ENCODE measurements around the gene ATL2.
"Not testable (repeated sequence)": the region's sequence is repeated elsewhere in the genome, so short reads cannot be mapped to it uniquely, and the experiment has no call there.

ATL2 gene

GRCh38 chr2:38387887-38388286 lies 10.8 kb upstream of the ATL2 start:
- no peak for DNase-seq

- DNase-seq: no peak
Measured at GRCh38 chr2:38386821-38387220, 9.7 kb upstream of the ATL2 start.

- peak; percentile 20 for DNase-seq
Measured at GRCh38 chr2:38386377-38386776, 9.3 kb upstream of the ATL2 start.

- no peak for DNase-seq
Measured at GRCh38 chr2:38384338-38384737, 7.3 kb upstream of the ATL2 start.

GRCh38 chr2:38383741-38384140 lies 6.7 kb upstream of the ATL2 start:
- not testable (repeated sequence) for DNase-seq

- no peak for DNase-seq
Measured at GRCh38 chr2:38381381-38382143, 4.5 kb upstream of the ATL2 start.

GRCh38 chr2:38380397-38381130 lies 3.5 kb upstream of the ATL2 start:
- DNase-seq: no peak

- peak; percentile 83 for DNase-seq
Measured at GRCh38 chr2:38376346-38377049, 575 bp downstream of the ATL2 start.

GRCh38 chr2:38375696-38376345 lies 1.3 kb downstream of the ATL2 start:
- no peak for DNase-seq

GRCh38 chr2:38374984-38375383 lies 2.1 kb downstream of the ATL2 start:
- no peak for DNase-seq

- peak; percentile 20 for DNase-seq
Measured at GRCh38 chr2:38371235-38371634, 5.8 kb downstream of the ATL2 start.

GRCh38 chr2:38370664-38371063 lies 6.4 kb downstream of the ATL2 start:
- no peak for DNase-seq

GRCh38 chr2:38362232-38362631 lies 14.8 kb downstream of the ATL2 start:
- no peak for DNase-seq

GRCh38 chr2:38360177-38360576 lies 16.9 kb downstream of the ATL2 start:
- DNase-seq: no peak

GRCh38 chr2:38353402-38353801 lies 23.7 kb downstream of the ATL2 start:
- no peak for DNase-seq

GRCh38 chr2:38352336-38352735 lies 24.7 kb downstream of the ATL2 start:
- no peak for DNase-seq

- no peak for DNase-seq
Measured at GRCh38 chr2:38345323-38346038, 31.6 kb downstream of the ATL2 start.

- DNase-seq: no peak
Measured at GRCh38 chr2:38344813-38345212, 32.3 kb downstream of the ATL2 start.

- no peak for DNase-seq
Measured at GRCh38 chr2:38343212-38343611, 33.9 kb downstream of the ATL2 start.

GRCh38 chr2:38336621-38337020 lies 40.5 kb downstream of the ATL2 start:
- no peak for DNase-seq

GRCh38 chr2:38330754-38331153 lies 46.3 kb downstream of the ATL2 start:
- DNase-seq: no peak

- no peak for DNase-seq
Measured at GRCh38 chr2:38327580-38327979, 49.5 kb downstream of the ATL2 start.

GRCh38 chr2:38323623-38324022 lies 53.5 kb downstream of the ATL2 start:
- no peak for DNase-seq

Measured in RPMI8226 (cell line).